OCI-LY1 (cell line): Measurements from ENCODE around the gene MCTP1.

Source experiments
- EZH2 ChIP-seq: fragments of 200-600 bp; sonication (generic), shearing (Covaris generic); IDR thresholded peaks from 2 replicates; pipeline ENCODE4 v1.8.0; 2017; ENCODE audit warnings: borderline replicate concordance, mixed run types, mild to moderate bottlenecking, antibody characterized with exemption, low read length, moderate library complexity, mixed read lengths
- TF ChIP-seq, protein P1 (sequence below): fragments of 200-600 bp; sonication (generic), shearing (Covaris generic); IDR thresholded peaks from 2 replicates; pipeline ENCODE4 v1.5.1; 2017; ENCODE audit warnings: mild to moderate bottlenecking, antibody characterized with exemption, low read length, moderate library complexity, mixed read lengths

DNA sequence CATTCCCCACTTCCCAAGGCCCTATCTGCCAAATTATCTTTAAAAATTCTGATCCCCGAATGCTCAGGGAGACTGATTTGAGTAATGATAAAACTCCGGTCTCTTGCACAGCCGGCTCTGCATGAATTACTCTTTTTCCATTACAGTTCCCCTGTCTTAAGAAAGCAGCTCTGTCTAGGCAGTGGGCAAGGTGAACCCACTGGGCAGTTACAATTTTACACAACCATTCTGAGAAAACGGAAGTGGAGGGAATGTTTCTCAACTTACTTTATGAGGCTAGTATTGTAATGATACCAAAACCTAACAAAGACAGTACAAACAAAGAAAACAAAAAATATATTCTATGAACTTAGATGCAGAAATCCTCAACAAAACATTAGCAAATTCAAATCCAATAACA lies 100.0 kb downstream of the MCTP1 start:
- TF ChIP-seq, protein P1, sequence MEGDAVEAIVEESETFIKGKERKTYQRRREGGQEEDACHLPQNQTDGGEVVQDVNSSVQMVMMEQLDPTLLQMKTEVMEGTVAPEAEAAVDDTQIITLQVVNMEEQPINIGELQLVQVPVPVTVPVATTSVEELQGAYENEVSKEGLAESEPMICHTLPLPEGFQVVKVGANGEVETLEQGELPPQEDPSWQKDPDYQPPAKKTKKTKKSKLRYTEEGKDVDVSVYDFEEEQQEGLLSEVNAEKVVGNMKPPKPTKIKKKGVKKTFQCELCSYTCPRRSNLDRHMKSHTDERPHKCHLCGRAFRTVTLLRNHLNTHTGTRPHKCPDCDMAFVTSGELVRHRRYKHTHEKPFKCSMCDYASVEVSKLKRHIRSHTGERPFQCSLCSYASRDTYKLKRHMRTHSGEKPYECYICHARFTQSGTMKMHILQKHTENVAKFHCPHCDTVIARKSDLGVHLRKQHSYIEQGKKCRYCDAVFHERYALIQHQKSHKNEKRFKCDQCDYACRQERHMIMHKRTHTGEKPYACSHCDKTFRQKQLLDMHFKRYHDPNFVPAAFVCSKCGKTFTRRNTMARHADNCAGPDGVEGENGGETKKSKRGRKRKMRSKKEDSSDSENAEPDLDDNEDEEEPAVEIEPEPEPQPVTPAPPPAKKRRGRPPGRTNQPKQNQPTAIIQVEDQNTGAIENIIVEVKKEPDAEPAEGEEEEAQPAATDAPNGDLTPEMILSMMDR = no peak
- TF ChIP-seq EZH2 = no peak
